Type B pancreatic cell (in vitro differentiated cells): ENCODE data around the gene CDH11. TPM values are rescaled to one million over a fixed set of nuclear protein-coding genes. Genes with fewer than 3 reads are reported as not detected.

Source experiments
- DNase-seq: peaks from one replicate; pipeline ENCODE4 v3.0.0; 2021; ENCODE audit warnings: mixed read lengths; ENCODE audit not compliant: unreplicated experiment; ENCODE audit errors: extremely low spot score
- H3K27ac Mint-ChIP-seq: 2 replicates; pipeline ENCODE4 v1.8.0; 2021; ENCODE audit warnings: mild to moderate bottlenecking, mixed read lengths
- H3K27me3 Mint-ChIP-seq: 2 replicates; pipeline ENCODE4 v1.8.0; 2021; ENCODE audit warnings: mixed read lengths
- H3K36me3 Mint-ChIP-seq: 2 replicates; pipeline ENCODE4 v1.8.0; 2021; ENCODE audit warnings: mixed read lengths
- H3K4me1 Mint-ChIP-seq: one replicate; pipeline ENCODE4 v1.8.0; 2021; ENCODE audit warnings: mixed read lengths; ENCODE audit not compliant: unreplicated experiment
- H3K4me3 Mint-ChIP-seq: 2 replicates; pipeline ENCODE4 v1.8.0; 2021; ENCODE audit warnings: mild to moderate bottlenecking, mixed read lengths
- H3K9me3 Mint-ChIP-seq: 2 replicates; pipeline ENCODE4 v1.8.0; 2021; ENCODE audit warnings: mixed read lengths
- CTCF ChIP-seq: fragments of 200-600 bp; sonication (generic); conservative IDR thresholded peaks from 2 replicates; pipeline ENCODE4 v1.5.0; 2021; ENCODE audit warnings: antibody characterized with exemption, mild to moderate bottlenecking
- total RNA-seq: library from RNA; stranded (reverse); gene quantifications from 2 replicates; pipeline ENCODE4 v1.2.1, GENCODE V29; 2021; ENCODE audit warnings: low replicate concordance

The CDH11 gene
- total RNA-seq, 1 donor from 2014 or later: 287 TPM

DNA sequence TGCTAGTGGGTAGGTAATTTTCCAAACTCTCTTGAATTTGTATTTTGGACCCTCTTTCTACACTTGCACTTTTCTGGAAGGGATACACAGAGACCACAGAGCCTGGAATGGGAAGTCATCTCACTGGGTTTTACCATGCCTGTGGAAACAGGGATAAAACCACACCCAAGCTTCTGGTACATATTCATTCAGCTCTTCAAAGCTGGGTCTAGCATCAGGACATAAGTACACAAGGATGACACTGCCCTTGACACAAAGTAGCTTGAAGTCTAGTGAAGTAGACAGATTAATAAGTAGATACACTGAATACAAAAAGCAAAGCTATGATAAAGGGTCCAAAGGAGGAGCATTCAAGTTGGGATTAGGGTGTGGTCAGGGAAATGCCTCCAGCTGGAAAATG, 118.2 kb downstream of the CDH11 start:
- peaks cover 6% of the 10 kb centered on the region for H3K4me1 Mint-ChIP-seq
- DNase-seq: no peak
- H3K9me3 Mint-ChIP-seq: peaks cover 6% of the 10 kb centered on the region
- H3K27me3 Mint-ChIP-seq: peaks cover 3% of the 10 kb centered on the region
- no peak for TF ChIP-seq CTCF
- H3K4me3 Mint-ChIP-seq: no peak overlapping the region
- H3K36me3 Mint-ChIP-seq: peaks cover 51% of the 10 kb centered on the region
- H3K27ac Mint-ChIP-seq: no peak overlapping the region

- Mint-ChIP-seq H3K4me1 (peaks cover 6% of the 10 kb centered on the region), H3K27ac (no peak overlapping the region), H3K27me3 (peaks cover 3% of the 10 kb centered on the region), H3K9me3 (peaks cover 6% of the 10 kb centered on the region), H3K36me3 (peaks cover 59% of the 10 kb centered on the region), H3K4me3 (no peak overlapping the region)
- TF ChIP-seq CTCF: no peak
- no peak for DNase-seq
Observed at GRCh38 chr16:65002265-65002664, 119.6 kb downstream of the CDH11 start.

- Mint-ChIP-seq H3K36me3 (peaks cover 49% of the 10 kb centered on the region), H3K4me3 (no peak overlapping the region), H3K4me1 (peaks cover 6% of the 10 kb centered on the region), H3K27ac (no peak overlapping the region), H3K27me3 (no peaks in the 10 kb centered on the region), H3K9me3 (no peaks in the 10 kb centered on the region)
- no peak for TF ChIP-seq CTCF
- no peak for DNase-seq
Observed at GRCh38 chr16:65000654-65001053, 121.2 kb downstream of the CDH11 start.

DNA sequence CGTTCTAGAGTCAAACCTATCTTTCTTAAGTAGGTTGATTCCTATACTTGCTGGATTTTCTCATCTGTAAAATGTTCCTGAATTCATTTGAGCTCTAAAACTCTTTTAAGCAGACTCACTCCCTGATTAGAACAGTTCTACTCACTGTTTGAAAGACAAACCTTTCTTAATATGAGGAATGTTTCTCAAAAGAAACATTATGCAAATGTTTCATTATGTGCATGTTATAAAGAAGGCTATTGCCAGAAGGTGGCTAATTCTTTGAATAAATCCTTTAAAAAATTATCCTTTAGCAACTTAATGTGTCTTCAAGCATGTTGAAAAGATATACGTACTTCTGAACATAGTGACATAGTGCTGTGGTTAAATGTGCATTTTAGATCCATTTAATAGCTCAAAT, 124.1 kb downstream of the CDH11 start:
- TF ChIP-seq CTCF: no peak
- Mint-ChIP-seq H3K27me3 (no peaks in the 10 kb centered on the region), H3K9me3 (no peaks in the 10 kb centered on the region), H3K36me3 (peaks cover 47% of the 10 kb centered on the region), H3K27ac (no peak overlapping the region), H3K4me1 (peaks cover 6% of the 10 kb centered on the region), H3K4me3 (no peak overlapping the region)
- no peak for DNase-seq

GRCh38 chr16:64997121-64997520, 124.7 kb downstream of the CDH11 start:
- TF ChIP-seq CTCF: no peak
- Mint-ChIP-seq H3K4me1 (peaks cover 5% of the 10 kb centered on the region), H3K27me3 (no peaks in the 10 kb centered on the region), H3K36me3 (peaks cover 45% of the 10 kb centered on the region), H3K9me3 (no peaks in the 10 kb centered on the region), H3K4me3 (no peak overlapping the region), H3K27ac (no peak overlapping the region)
- DNase-seq: no peak

- no peak overlapping the region for H3K4me3 Mint-ChIP-seq
- no peak overlapping the region for H3K27ac Mint-ChIP-seq
Observed at GRCh38 chr16:64996641-64997040, 125.2 kb downstream of the CDH11 start.

More at GRCh38 chr16:64996641-64997040, 125.2 kb downstream of the CDH11 start:
- DNase-seq: no peak
- no peak for TF ChIP-seq CTCF
- no peaks in the 10 kb centered on the region for H3K4me1 Mint-ChIP-seq
- no peaks in the 10 kb centered on the region for H3K9me3 Mint-ChIP-seq
- no peaks in the 10 kb centered on the region for H3K27me3 Mint-ChIP-seq
- peaks cover 42% of the 10 kb centered on the region for H3K36me3 Mint-ChIP-seq
